Activated naive CD4-positive, alpha-beta T cell treated with anti-CD3 and anti-CD28 coated beads, Interleukin-2, amount 10 ng/mL, durations not matched to agents 5 hours and 36 hours (primary cell): Measurements from ENCODE around the gene GNB1L. TPM values are rescaled to one million over a fixed set of nuclear protein-coding genes. Genes with fewer than 3 reads are reported as not detected.

Experiments used
- total RNA-seq, 2 experiments: library from RNA; stranded (reverse); gene quantifications; one replicate each; pipeline ENCODE4 v1.2.3, GENCODE V29; 2021

The GNB1L gene
- total RNA-seq, result 1 to 10 TPM; 6.5 to 7.1 TPM

GRCh38 chr22:19854778-19855503, at the start of gene GNB1L, which contains the start of gene RTL10:
TSS of gene GNB1L (minus strand) at chr22:19854874. CDS start at chr22:19821355, 33,519 bp downstream.
TSS of gene RTL10 (minus strand) at chr22:19854874. CDS start at chr22:19852261, 2,613 bp downstream.

GRCh38 chr22:19760058-19760950, 94.4 kb downstream of the GNB1L start, which contains the start of gene TBX1:
TSS of gene TBX1 (plus strand) at chr22:19760778. CDS start at chr22:19760844, 66 bp downstream.

Other genes starting within 250 kb of the GNB1L start
- under 1 TPM in 1 of 2 experiments, not detected in 1; 0.29 TPM for gene SEPTIN5, start 140.4 kb downstream of the GNB1L start, total RNA-seq
- gene GP1BB, start 131.3 kb downstream of the GNB1L start, total RNA-seq, result not detected
- gene TBX1, start 94.1 kb downstream of the GNB1L start, total RNA-seq, result not detected
- gene RTL10, start within 50 bp of the GNB1L start, total RNA-seq, result 10 to 100 TPM; 21.3 to 22.0 TPM
- gene COMT, start 86.9 kb upstream of the GNB1L start, total RNA-seq, result 10 to 100 TPM; 64.4 to 66.3 TPM
- 10 to 100 TPM; 16.7 to 17.0 TPM for gene TXNRD2, start 86.9 kb upstream of the GNB1L start, total RNA-seq
- gene ARVCF, start 161.9 kb upstream of the GNB1L start, total RNA-seq, result 1 to 10 TPM; 1.3 to 1.8 TPM
- 10 to 100 TPM; 29.1 to 31.9 TPM for gene TANGO2, start 166.2 kb upstream of the GNB1L start, total RNA-seq
- 10 to 100 TPM; 43.5 to 47.7 TPM for gene DGCR8, start 225.4 kb upstream of the GNB1L start, total RNA-seq